ENCODE results near the gene LCE2B. TPM values are rescaled to one million over a fixed set of nuclear protein-coding genes. Genes with fewer than 3 reads are reported as not detected.

LCE2B gene
- total RNA-seq, result not detected

DNA sequence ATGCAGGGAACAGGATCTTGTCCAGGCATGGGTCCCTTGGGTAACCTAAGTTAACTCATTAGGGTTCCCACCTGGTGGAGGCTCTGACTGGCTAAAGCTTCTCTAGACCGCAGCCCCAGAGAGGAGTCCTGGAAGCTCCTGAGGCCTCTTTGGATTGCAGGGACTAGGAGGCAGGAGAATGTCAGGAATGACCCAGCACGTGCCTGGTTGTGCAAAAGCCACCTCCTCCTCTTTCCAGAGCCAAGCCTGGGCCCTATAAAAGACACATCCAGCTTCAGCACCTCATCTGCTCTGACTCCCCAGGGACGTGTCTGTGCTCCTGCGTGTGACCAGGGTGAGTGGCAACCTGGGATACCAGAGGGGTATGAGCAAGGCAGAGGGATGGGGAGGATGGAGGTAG lies at the start of gene LCE2B:
Gene LCE2B, plus strand, starts transcription at position 301 of the 400 bp plus-strand sequence. CDS start 721 bp downstream, outside the sequence.

DNA sequence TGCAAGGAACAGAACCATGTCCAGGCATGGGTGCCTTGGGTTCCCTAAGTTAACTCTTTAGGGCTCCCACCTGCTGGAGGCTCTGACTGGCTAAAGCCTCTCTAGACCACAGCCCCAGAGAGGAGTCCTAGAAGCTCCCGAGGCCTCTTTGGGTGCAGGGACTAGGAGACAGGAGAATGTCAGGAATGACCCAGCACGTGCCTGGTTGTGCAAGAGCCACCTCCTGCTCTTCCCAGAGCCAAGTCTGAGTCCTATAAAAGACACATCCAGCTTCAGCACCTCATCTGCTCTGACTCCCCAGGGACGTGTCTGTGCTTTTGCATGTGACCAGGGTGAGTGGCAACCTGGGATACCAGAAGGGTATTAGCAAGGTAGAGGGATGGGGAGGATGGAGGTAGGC lies 22.8 kb upstream of the LCE2B start, which contains the start of gene LCE2D:
Gene LCE2D, plus strand, starts transcription at position 283 of the 400 bp plus-strand sequence. CDS start 726 bp downstream, outside the sequence.

GRCh38 chr1:152674983-152675382 lies 10.9 kb upstream of the LCE2B start, which contains the start of gene LCE2C:
TSS of gene LCE2C (plus strand) at chr1:152675279. CDS start at chr1:152676016, 737 bp downstream.

DNA sequence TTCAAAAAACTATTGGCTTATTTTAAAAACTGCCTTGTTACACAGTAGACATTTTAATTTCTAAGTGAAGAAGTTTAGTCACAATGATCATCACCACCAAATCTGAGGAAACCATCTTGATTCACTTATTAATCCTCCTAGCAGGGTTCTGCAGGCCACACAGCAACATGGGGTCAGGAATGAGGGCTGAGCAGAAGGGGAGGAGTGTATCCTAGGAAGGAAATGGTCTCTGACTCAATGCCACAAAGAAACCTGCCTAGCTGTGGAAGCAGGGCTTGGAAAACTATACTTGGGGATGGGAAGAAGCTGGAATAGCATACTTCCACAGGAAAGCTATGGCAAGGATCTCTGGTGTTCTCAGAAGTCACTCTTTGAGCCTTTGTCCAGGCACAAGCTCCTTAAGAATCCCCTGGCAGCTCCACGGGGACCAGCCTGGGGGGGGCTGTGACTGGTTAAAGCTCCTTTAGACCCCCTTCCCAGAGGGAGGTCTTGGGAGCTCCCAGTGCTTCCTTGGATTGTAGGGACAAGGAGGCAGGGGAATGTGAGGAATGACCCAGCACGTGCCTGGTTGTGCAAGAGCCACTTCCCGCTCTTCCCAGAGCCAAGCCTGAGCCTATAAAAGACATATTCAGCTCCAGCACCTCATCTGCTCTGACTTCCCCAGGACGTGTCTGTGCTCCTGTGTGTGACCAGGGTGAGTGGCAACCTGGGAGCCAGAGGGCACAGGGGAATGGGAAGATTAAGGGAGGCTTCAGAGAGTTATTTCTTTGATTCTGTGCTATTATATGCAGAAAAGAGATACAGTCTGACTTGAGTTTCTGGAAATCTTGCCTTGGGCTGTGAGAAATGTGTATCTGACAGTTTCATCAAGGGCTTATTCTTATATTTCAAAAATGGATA lies 12.0 kb downstream of the LCE2B start, which contains the start of gene LCE2A:
Gene LCE2A, plus strand, starts transcription at position 645 of the 900 bp plus-strand sequence. CDS start 557 bp downstream, outside the sequence.

DNA sequence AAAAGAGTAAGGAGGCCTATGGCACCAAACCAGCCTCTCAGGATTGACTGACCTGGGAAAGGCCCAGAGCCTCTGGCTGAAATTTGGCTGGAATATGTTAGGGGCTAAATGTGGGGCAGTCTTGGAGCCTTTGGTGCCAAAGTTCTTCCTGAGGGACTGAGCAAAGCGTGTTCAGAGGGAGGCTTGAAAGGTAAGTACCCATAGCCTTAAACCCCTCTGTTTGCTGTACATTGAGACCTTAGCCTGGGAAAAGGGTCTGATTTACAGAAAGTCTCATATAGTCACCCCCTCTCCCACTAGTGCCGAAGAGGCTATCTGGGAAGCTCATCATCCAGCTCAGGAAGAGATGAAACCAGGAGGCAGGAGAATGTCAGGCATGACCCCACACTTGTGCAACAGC lies 21.9 kb downstream of the LCE2B start, which contains the start of gene LCE4A:
Gene LCE4A, plus strand, starts transcription at position 301 of the 400 bp plus-strand sequence. CDS start 916 bp downstream, outside the sequence.

Other genes starting within 250 kb of the LCE2B start
- not detected for gene LCE5A, start 175.3 kb upstream of the LCE2B start, total RNA-seq
- not detected for gene CRCT1, start 171.6 kb upstream of the LCE2B start, total RNA-seq
- not detected for gene LCE3E, start 119.3 kb upstream of the LCE2B start, total RNA-seq
- gene LCE3D, start 105.6 kb upstream of the LCE2B start, total RNA-seq, result not detected
- gene LCE3C, start 85.9 kb upstream of the LCE2B start, total RNA-seq, result not detected
- gene LCE3B, start 72.3 kb upstream of the LCE2B start, total RNA-seq, result not detected
- not detected for gene LCE3A, start 63.0 kb upstream of the LCE2B start, total RNA-seq
- not detected for gene LCE2D, start 22.7 kb upstream of the LCE2B start, total RNA-seq
- gene LCE2C, start 10.8 kb upstream of the LCE2B start, total RNA-seq, result not detected
- not detected for gene LCE2A, start 12.2 kb downstream of the LCE2B start, total RNA-seq
- gene LCE4A, start 22.0 kb downstream of the LCE2B start, total RNA-seq, result not detected
- not detected for gene KPRP, start 71.9 kb downstream of the LCE2B start, total RNA-seq
- gene LCE1F, start 89.0 kb downstream of the LCE2B start, total RNA-seq, result not detected
- gene LCE1E, start 100.1 kb downstream of the LCE2B start, total RNA-seq, result not detected
- gene LCE1D, start 110.6 kb downstream of the LCE2B start, total RNA-seq, result not detected
- gene LCE1C, start 120.5 kb downstream of the LCE2B start, total RNA-seq, result not detected
- not detected for gene LCE1B, start 125.8 kb downstream of the LCE2B start, total RNA-seq
- gene LCE1A, start 141.3 kb downstream of the LCE2B start, total RNA-seq, result not detected
- not detected for gene LCE6A, start 156.7 kb downstream of the LCE2B start, total RNA-seq
- gene LCE7A, start 173.9 kb downstream of the LCE2B start, total RNA-seq, result not detected
- not detected for gene SMCP, start 192.2 kb downstream of the LCE2B start, total RNA-seq
- gene IVL, start 222.4 kb downstream of the LCE2B start, total RNA-seq, result not detected